ENCODE data around the gene NPTXR.

GRCh38 chr22:38774496-38775166 is 69.2 kb downstream of the NPTXR start:
- TF ChIP-seq, protein P1, sequence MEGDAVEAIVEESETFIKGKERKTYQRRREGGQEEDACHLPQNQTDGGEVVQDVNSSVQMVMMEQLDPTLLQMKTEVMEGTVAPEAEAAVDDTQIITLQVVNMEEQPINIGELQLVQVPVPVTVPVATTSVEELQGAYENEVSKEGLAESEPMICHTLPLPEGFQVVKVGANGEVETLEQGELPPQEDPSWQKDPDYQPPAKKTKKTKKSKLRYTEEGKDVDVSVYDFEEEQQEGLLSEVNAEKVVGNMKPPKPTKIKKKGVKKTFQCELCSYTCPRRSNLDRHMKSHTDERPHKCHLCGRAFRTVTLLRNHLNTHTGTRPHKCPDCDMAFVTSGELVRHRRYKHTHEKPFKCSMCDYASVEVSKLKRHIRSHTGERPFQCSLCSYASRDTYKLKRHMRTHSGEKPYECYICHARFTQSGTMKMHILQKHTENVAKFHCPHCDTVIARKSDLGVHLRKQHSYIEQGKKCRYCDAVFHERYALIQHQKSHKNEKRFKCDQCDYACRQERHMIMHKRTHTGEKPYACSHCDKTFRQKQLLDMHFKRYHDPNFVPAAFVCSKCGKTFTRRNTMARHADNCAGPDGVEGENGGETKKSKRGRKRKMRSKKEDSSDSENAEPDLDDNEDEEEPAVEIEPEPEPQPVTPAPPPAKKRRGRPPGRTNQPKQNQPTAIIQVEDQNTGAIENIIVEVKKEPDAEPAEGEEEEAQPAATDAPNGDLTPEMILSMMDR (IDR thresholded peaks at IDR 0.05) = no peak
- TF ChIP-seq RAD21 (IDR thresholded peaks at IDR 0.05; ENCODE audit: low read length) = no peak
- TF ChIP-seq POLR2AphosphoS5 (IDR thresholded peaks at IDR 0.05; ENCODE audit: low read depth, low read length) = no peak
- no peak for TF ChIP-seq NRF1 (IDR thresholded peaks at IDR 0.05; ENCODE audit: low read depth, low read length)
- no peak for TF ChIP-seq JUND (IDR thresholded peaks at IDR 0.05)
- TF ChIP-seq TEAD4 (IDR thresholded peaks at IDR 0.05; ENCODE audit: borderline replicate concordance, insufficient read depth) = no peak
- no peak for TF ChIP-seq CHD2 (IDR thresholded peaks at IDR 0.05; ENCODE audit: low read length, partially characterized antibody)
- no peak for TF ChIP-seq MXI1 (IDR thresholded peaks at IDR 0.05; ENCODE audit: low read depth, low read length)
- TF ChIP-seq, protein P2, sequence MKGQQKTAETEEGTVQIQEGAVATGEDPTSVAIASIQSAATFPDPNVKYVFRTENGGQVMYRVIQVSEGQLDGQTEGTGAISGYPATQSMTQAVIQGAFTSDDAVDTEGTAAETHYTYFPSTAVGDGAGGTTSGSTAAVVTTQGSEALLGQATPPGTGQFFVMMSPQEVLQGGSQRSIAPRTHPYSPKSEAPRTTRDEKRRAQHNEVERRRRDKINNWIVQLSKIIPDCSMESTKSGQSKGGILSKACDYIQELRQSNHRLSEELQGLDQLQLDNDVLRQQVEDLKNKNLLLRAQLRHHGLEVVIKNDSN (IDR thresholded peaks at IDR 0.05; ENCODE audit: borderline replicate concordance, low read depth) = no peak

Data from SK-N-SH (cell line).